OCI-LY3 (cell line): ENCODE measurements around the gene PAX1.

Source experiments
- H2AFZ ChIP-seq: fragments of 200-600, 300-600 bp; shearing (Covaris generic); 2 replicates; pipeline ENCODE4 v1.6.0; 2014; ENCODE audit warnings: antibody characterized with exemption, low read depth, low read length
- H3K27ac ChIP-seq: fragments of 200-600, 300-600 bp; sonication (generic); 2 replicates; pipeline ENCODE4 v1.5.1; 2014; ENCODE audit warnings: mild to moderate bottlenecking, low read length, moderate library complexity, mixed read lengths
- H3K27me3 ChIP-seq: fragments of 200-600, 300-600 bp; sonication (generic); 2 replicates; pipeline ENCODE4 v1.6.1; 2014; ENCODE audit warnings: low read depth, low read length, mixed read lengths
- H3K36me3 ChIP-seq: fragments of 200-600, 300-600 bp; sonication (generic); replicated peaks from 2 replicates; pipeline ENCODE3; 2014; ENCODE audit warnings: low read depth, low read length, mixed read lengths
- H3K4me1 ChIP-seq: fragments of 300-600, 200-600 bp; sonication (generic); 2 replicates; pipeline ENCODE4 v1.6.1; 2014; ENCODE audit warnings: low read length, mixed read lengths
- H3K4me2 ChIP-seq: fragments of 200-600, 300-600 bp; sonication (generic); 2 replicates; pipeline ENCODE4 v1.6.1; 2014; ENCODE audit warnings: low read length, mixed read lengths
- H3K4me3 ChIP-seq: fragments of 300-600, 200-600 bp; sonication (generic); 2 replicates; pipeline ENCODE4 v1.5.1; 2014; ENCODE audit warnings: antibody characterized with exemption, mild to moderate bottlenecking, low read length, moderate library complexity
- H3K79me2 ChIP-seq: fragments of 300-600, 200-600 bp; shearing (Covaris generic); 2 replicates; pipeline ENCODE4 v1.6.1; 2014; ENCODE audit warnings: mild to moderate bottlenecking, low read length, mixed read lengths
- H3K9ac ChIP-seq: fragments of 300-600, 200-600 bp; shearing (Covaris generic); 2 replicates; pipeline ENCODE4 v1.6.0; 2014; ENCODE audit warnings: mild to moderate bottlenecking, low read length, moderate library complexity
- H3K9me3 ChIP-seq: fragments of 200-600, 300-600 bp; shearing (Covaris generic); 2 replicates; pipeline ENCODE4 v1.6.1; 2014; ENCODE audit warnings: low read length, mixed read lengths; ENCODE audit not compliant: insufficient read depth
- H4K20me1 ChIP-seq: fragments of 200-600, 300-600 bp; sonication (generic); 2 replicates; pipeline ENCODE4 v1.6.1; 2016; ENCODE audit warnings: low read length, mixed read lengths; ENCODE audit not compliant: insufficient read depth
- CTCF ChIP-seq: fragments of 200-600, 300-600 bp; sonication (generic); IDR thresholded peaks from 2 replicates; pipeline ENCODE4 v1.5.1; 2014; ENCODE audit warnings: antibody characterized with exemption, low read length, low read depth
- EZH2phosphoT487 ChIP-seq: fragments of 200-600 bp; shearing (Covaris generic); IDR thresholded peaks from 2 replicates; pipeline ENCODE4 v1.6.1; 2018; ENCODE audit warnings: antibody characterized with exemption, mixed run types, low read depth

The PAX1 gene

GRCh38 chr20:21741266-21741665, 35.8 kb downstream of the PAX1 start:
- Histone ChIP-seq H3K36me3 (no peaks in the 10 kb centered on the region), H3K27ac (no peak overlapping the region), H2AFZ (no peak overlapping the region), H3K9me3 (no peaks in the 10 kb centered on the region), H4K20me1 (no peaks in the 10 kb centered on the region), H3K4me2 (no peak overlapping the region), H3K27me3 (no peaks in the 10 kb centered on the region), H3K4me1 (no peaks in the 10 kb centered on the region), H3K4me3 (no peak overlapping the region), H3K9ac (no peak overlapping the region), H3K79me2 (no peaks in the 10 kb centered on the region)
- no peak for TF ChIP-seq CTCF
- TF ChIP-seq EZH2phosphoT487, result no peak

- no peak for TF ChIP-seq CTCF
- no peak for TF ChIP-seq EZH2phosphoT487
- H3K4me1 ChIP-seq, result no peaks in the 10 kb centered on the region
- no peak overlapping the region for H3K27ac ChIP-seq
- H3K4me2 ChIP-seq, result no peak overlapping the region
- H3K36me3 ChIP-seq, result no peaks in the 10 kb centered on the region
- H3K9me3 ChIP-seq, result no peaks in the 10 kb centered on the region
- H3K27me3 ChIP-seq, result 0 out of 2 replicates have a peak, but pooled peaks cover 2% of the 10 kb centered on the region
- H2AFZ ChIP-seq, result no peak overlapping the region
- H4K20me1 ChIP-seq, result no peaks in the 10 kb centered on the region; the same call in 1 of the 2 replicates
- no peak overlapping the region for H3K4me3 ChIP-seq
- H3K79me2 ChIP-seq, result no peaks in the 10 kb centered on the region
- H3K9ac ChIP-seq, result no peak overlapping the region
Measured at GRCh38 chr20:21762646-21763045, 57.2 kb downstream of the PAX1 start.

- H3K27ac ChIP-seq, result no peak overlapping the region
- no peak overlapping the region for H3K9ac ChIP-seq
- H2AFZ ChIP-seq, result no peak overlapping the region
- no peaks in the 10 kb centered on the region for H3K79me2 ChIP-seq
- H3K4me3 ChIP-seq, result no peak overlapping the region
- H3K4me1 ChIP-seq, result no peaks in the 10 kb centered on the region
- H3K27me3 ChIP-seq, result no peaks in the 10 kb centered on the region
- H3K9me3 ChIP-seq, result no peaks in the 10 kb centered on the region
- H3K36me3 ChIP-seq, result no peaks in the 10 kb centered on the region
- TF ChIP-seq EZH2phosphoT487 (no peak), CTCF (no peak)
- no peaks in the 10 kb centered on the region for H4K20me1 ChIP-seq
- H3K4me2 ChIP-seq, result no peak overlapping the region
Measured at GRCh38 chr20:21767200-21767738, 61.8 kb downstream of the PAX1 start.

DNA sequence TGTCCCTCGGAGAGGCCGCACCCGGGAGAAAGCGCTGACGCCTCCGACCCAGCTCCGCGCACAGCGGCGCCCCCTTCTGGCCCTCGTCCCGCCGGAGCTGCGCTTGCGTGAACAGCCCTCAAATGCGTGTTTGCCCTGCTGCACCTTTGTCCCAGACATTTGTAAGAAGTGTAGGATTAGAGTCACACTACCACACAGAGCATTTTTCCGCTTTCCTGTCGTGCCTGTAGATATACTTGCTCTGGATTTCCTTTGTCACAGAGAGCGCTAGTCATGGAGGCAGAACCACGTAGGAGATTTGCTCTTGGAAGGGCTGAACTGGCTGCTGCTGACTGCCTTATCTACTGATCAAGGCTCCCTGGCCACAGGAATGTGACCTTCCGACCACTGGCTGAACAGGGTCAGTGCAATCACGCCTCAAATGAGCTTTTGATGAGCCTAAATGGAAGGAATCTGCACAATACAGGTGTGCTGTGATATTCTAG, 62.3 kb downstream of the PAX1 start:
- H3K4me1 ChIP-seq, result no peaks in the 10 kb centered on the region
- no peaks in the 10 kb centered on the region for H3K9me3 ChIP-seq
- no peak overlapping the region for H3K27ac ChIP-seq
- no peaks in the 10 kb centered on the region for H3K36me3 ChIP-seq
- H4K20me1 ChIP-seq, result no peaks in the 10 kb centered on the region
- H3K4me2 ChIP-seq, result no peak overlapping the region
- TF ChIP-seq CTCF, result peak; percentile 21; the same call in 1 of the 2 replicates
- TF ChIP-seq EZH2phosphoT487, result no peak
- no peaks in the 10 kb centered on the region for H3K27me3 ChIP-seq
- no peaks in the 10 kb centered on the region for H3K79me2 ChIP-seq
- no peak overlapping the region for H3K9ac ChIP-seq
- no peak overlapping the region for H3K4me3 ChIP-seq
- no peak overlapping the region for H2AFZ ChIP-seq
